ENCODE data around the gene VMO1. TPM values are rescaled to one million over a fixed set of nuclear protein-coding genes. Genes with fewer than 3 reads are reported as not detected.

The VMO1 gene
- total and polyA plus RNA-seq, 2 donors (not counting 3 experiments of a cell fraction or from before 2014, with no cell fraction given), result 0.23 TPM; not detected in 1

- dilution Hi-C loops (cut with MboI; ENCODE audit: extremely low pct_ligation_motif_present, low sequenced_read_pairs) (no loop called here), intact Hi-C loops (cut with micrococcal nuclease) (no loop called here)
- Histone ChIP-seq H2AFZ (ENCODE audit: low read depth, low read length) (no peak overlapping the region), H3K27ac (ENCODE audit: insufficient read depth, low read depth, low read length) (no peak overlapping the region), H3K9ac (replicated peaks; ENCODE audit: extremely low read depth, insufficient read depth, low read length) (no peak overlapping the region), H3K4me2 (ENCODE audit: insufficient read depth, low read length) (no peak overlapping the region), H4K20me1 (replicated peaks; ENCODE audit: control insufficient read depth, extremely low read depth, insufficient read depth, low read length) (no peaks in the 10 kb centered on the region), H3K9me1 (replicated peaks; ENCODE audit: control insufficient read depth, extremely low read depth, insufficient read depth, low read length) (no peaks in the 10 kb centered on the region), H3K9me3 (replicated peaks; ENCODE audit: control insufficient read depth, insufficient read depth, low read length) (no peaks in the 10 kb centered on the region), H3K4me1 (ENCODE audit: control insufficient read depth, extremely low read depth, insufficient read depth, low read length) (no peaks in the 10 kb centered on the region), H3K79me2 (ENCODE audit: control insufficient read depth, insufficient read depth, low read length) (no peaks in the 10 kb centered on the region), H3K36me3 (ENCODE audit: control insufficient read depth in 2 of 2, extremely low read depth in 1 of 2, insufficient read depth in 2 of 2, low read length in 2 of 2) (peaks cover 5 to 16% of the 10 kb centered on the region in 2 experiments), H3K4me3 (replicated peaks in 1 of 3; ENCODE audit: insufficient read depth in 1 of 3, low read depth in 1 of 3, low read length in 3 of 3) (no peak overlapping the region), H3K27me3 (ENCODE audit: control insufficient read depth in 2 of 2, insufficient read depth in 2 of 2, low read length in 2 of 2) (no peaks in the 10 kb centered on the region)
- no peak for FAIRE-seq
- ChIA-PET POLR2A (no interaction called here), CTCF (interaction anchor here (2.0 to 2.8 kb wide), 2 partner anchors 27 to 64 kb away, joined by 4 to 7 read pairs; no protein-coding TSS in a partner anchor)
- no peak for TF ChIP-seq MAX (IDR thresholded peaks at IDR 0.05; ENCODE audit: insufficient read depth, insufficient read length)
- no peak for TF ChIP-seq FOS (IDR thresholded peaks at IDR 0.05; ENCODE audit: borderline replicate concordance, insufficient read depth, low read length)
- TF ChIP-seq JUN (IDR thresholded peaks at IDR 0.05; ENCODE audit: borderline replicate concordance, insufficient read depth, insufficient read length, low read depth), result no peak
- TF ChIP-seq CTCF (IDR thresholded peaks at IDR 0.05; ENCODE audit: extremely low read depth in 1 of 2, insufficient read depth in 1 of 2, low read depth in 1 of 2, low read length in 2 of 2), result no peak
- no peak for TF ChIP-seq GATA2 (IDR thresholded peaks at IDR 0.05; ENCODE audit: insufficient read depth, insufficient read length, low read depth, low read length)
- no peak for TF ChIP-seq MYC (IDR thresholded peaks at IDR 0.05; ENCODE audit: low read depth, low read length)
- no peak for TF ChIP-seq POLR2AphosphoS5 (IDR thresholded peaks at IDR 0.05; ENCODE audit: insufficient read depth, low read depth, low read length)
- no peak for TF ChIP-seq EZH2 (IDR thresholded peaks at IDR 0.05; ENCODE audit: borderline replicate concordance, low read depth, low read length, severe bottlenecking)
- no peak for TF ChIP-seq POLR2A (IDR thresholded peaks at IDR 0.05; ENCODE audit: low read depth, low read length)
- DNase-seq (ENCODE audit: low read depth, low spot score), result no peak
- no TSS peak for BruUV-seq (replicated peaks)
Measured at GRCh38 chr17:4816826-4817225, 30.7 kb upstream of the VMO1 start.
